Trophoblast cell (in vitro differentiated cells and primary cell): ENCODE results near the gene TBPL2.

Experiments
- DNase-seq, 2 donors: peaks; one replicate each; pipeline ENCODE4 v3.0.0-alpha.2; 2016
- H2AFZ ChIP-seq: 2 replicates; pipeline ENCODE4 v1.6.1; 2013; ENCODE audit warnings: low read length, moderate library complexity, mild to moderate bottlenecking; ENCODE audit not compliant: insufficient read depth, poor library complexity
- H2AK5ac ChIP-seq: 2 replicates; pipeline ENCODE4 v1.6.1; 2013; ENCODE audit warnings: mild to moderate bottlenecking, low read length
- H2BK120ac ChIP-seq: 2 replicates; pipeline ENCODE4 v1.6.1; 2013; ENCODE audit warnings: low read length, mild to moderate bottlenecking, moderate library complexity; ENCODE audit not compliant: insufficient read depth, poor library complexity
- H2BK12ac ChIP-seq: 2 replicates; pipeline ENCODE4 v1.6.1; 2013; ENCODE audit warnings: mild to moderate bottlenecking, low read length, moderate library complexity
- H2BK5ac ChIP-seq: 2 replicates; pipeline ENCODE4 v1.6.1; 2013; ENCODE audit warnings: low read length, low read depth, moderate library complexity, mild to moderate bottlenecking; ENCODE audit not compliant: poor library complexity
- H3K14ac ChIP-seq: 2 replicates; pipeline ENCODE4 v1.6.1; 2013; ENCODE audit warnings: mild to moderate bottlenecking, low read length
- H3K18ac ChIP-seq: 2 replicates; pipeline ENCODE4 v1.6.1; 2013; ENCODE audit warnings: mild to moderate bottlenecking, low read length
- H3K23ac ChIP-seq: 2 replicates; pipeline ENCODE4 v1.6.1; 2013; ENCODE audit warnings: low read length
- H3K27ac ChIP-seq: 2 replicates; pipeline ENCODE4 v1.5.1; 2013; ENCODE audit warnings: low read depth, mild to moderate bottlenecking, inconsistent platforms, low read length, moderate library complexity
- H3K27me3 ChIP-seq: 2 replicates; pipeline ENCODE4 v1.6.1; 2013; ENCODE audit warnings: inconsistent platforms, mild to moderate bottlenecking, low read length, moderate library complexity; ENCODE audit not compliant: insufficient read depth
- H3K36me3 ChIP-seq, 2 experiments: 1 replicate in 1 of 2; 2 replicates in 1 of 2; pipeline ENCODE4 v1.6.1; 2013; ENCODE audit warnings: low read length in 2 of 2, mild to moderate bottlenecking in 2 of 2, moderate library complexity in 1 of 2; ENCODE audit not compliant: insufficient read depth in 2 of 2, control insufficient read depth in 1 of 2
- H3K4ac ChIP-seq: 2 replicates; pipeline ENCODE4 v1.6.1; 2013; ENCODE audit warnings: low read depth, mild to moderate bottlenecking, low read length, moderate library complexity
- H3K4me1 ChIP-seq, 2 experiments: 1 replicate in 1 of 2; 2 replicates in 1 of 2; pipeline ENCODE4 v1.6.1; 2013; ENCODE audit warnings: low read length in 2 of 2, mild to moderate bottlenecking in 2 of 2, moderate library complexity in 1 of 2; ENCODE audit not compliant: insufficient read depth in 2 of 2, control insufficient read depth in 1 of 2
- H3K4me2 ChIP-seq: 2 replicates; pipeline ENCODE4 v1.6.1; 2013; ENCODE audit warnings: inconsistent platforms, mild to moderate bottlenecking, low read length, moderate library complexity
- H3K4me3 ChIP-seq: 2 replicates; pipeline ENCODE4 v1.5.1; 2013; ENCODE audit warnings: mild to moderate bottlenecking, low read depth, low read length, inconsistent platforms
- H3K79me1 ChIP-seq: one replicate; pipeline ENCODE4 v1.6.1; 2013; ENCODE audit warnings: low read length
- H3K79me2 ChIP-seq: 2 replicates; pipeline ENCODE4 v1.6.1; 2013; ENCODE audit warnings: low read length, mild to moderate bottlenecking; ENCODE audit not compliant: control insufficient read depth, insufficient read depth, poor library complexity
- H3K9ac ChIP-seq: 2 replicates; pipeline ENCODE4 v1.6.1; 2013; ENCODE audit warnings: mild to moderate bottlenecking, low read length
- H3K9me3 ChIP-seq: 2 replicates; pipeline ENCODE4 v1.6.1; 2013; ENCODE audit warnings: low read depth, mild to moderate bottlenecking, control low read depth, inconsistent platforms, low read length; ENCODE audit not compliant: insufficient read depth
- H4K12ac ChIP-seq: 2 replicates; pipeline ENCODE4 v1.6.1; 2013; ENCODE audit warnings: low read depth, mild to moderate bottlenecking, low read length, moderate library complexity
- H4K8ac ChIP-seq: 2 replicates; pipeline ENCODE4 v1.6.1; 2013; ENCODE audit warnings: low read depth, mild to moderate bottlenecking, low read length, moderate library complexity
- H4K91ac ChIP-seq: one replicate; pipeline ENCODE4 v1.6.1; 2013; ENCODE audit warnings: low read depth, mild to moderate bottlenecking, low read length, moderate library complexity
- WGBS: extraction: QIAGEN DNeasy Blood & Tissue Kit; methylation state at CpG from one replicate; pipeline ENCODE4 v1.1.7; 2013; ENCODE audit warnings: missing lambda C conversion rate; ENCODE audit not compliant: insufficient read length, insufficient coverage; ENCODE audit errors: extremely low coverage; 5-methylcytosine and 5-hydroxymethylcytosine counted together

The TBPL2 gene

DNA sequence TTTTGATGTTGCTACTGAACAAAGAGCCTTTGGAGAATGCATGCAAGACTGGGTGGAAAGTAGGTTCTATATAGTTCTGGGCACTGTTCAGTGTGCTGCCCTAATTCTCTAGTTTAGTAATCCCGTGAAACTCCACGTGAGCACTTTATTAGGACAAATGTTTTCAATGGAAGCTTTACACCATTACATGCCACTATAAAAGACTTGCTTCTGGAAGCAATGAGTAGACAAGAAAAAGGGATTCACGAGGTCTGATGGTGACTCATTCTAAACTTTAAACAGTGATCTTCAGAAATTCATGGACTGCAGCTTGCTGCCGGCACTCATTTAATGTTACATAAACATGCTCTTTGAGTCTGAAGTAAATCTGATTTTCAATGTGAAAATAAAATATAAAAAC lies 51.1 kb downstream of the TBPL2 start:
- Histone ChIP-seq H3K18ac (no peak overlapping the region), H3K4ac (no peak overlapping the region)

GRCh38 chr14:55388160-55388559 lies 52.3 kb downstream of the TBPL2 start:
- H3K14ac ChIP-seq = no peak overlapping the region
- no peak overlapping the region for H3K4me3 ChIP-seq
- H3K27me3 ChIP-seq = no peaks in the 10 kb centered on the region
- no peak overlapping the region for H2BK120ac ChIP-seq
- no peak overlapping the region for H4K91ac ChIP-seq
- no peak overlapping the region for H3K9ac ChIP-seq
- no peaks in the 10 kb centered on the region for H3K79me2 ChIP-seq
- H3K23ac ChIP-seq = no peak overlapping the region
- H3K27ac ChIP-seq = no peak overlapping the region
- H3K36me3 ChIP-seq = peaks cover 4 to 9% of the 10 kb centered on the region in 2 experiments
- H3K4me2 ChIP-seq = no peak overlapping the region
- no peak overlapping the region for H3K4ac ChIP-seq
- no peak overlapping the region for H2BK12ac ChIP-seq
- H3K18ac ChIP-seq = no peak overlapping the region
- H2BK5ac ChIP-seq = no peak overlapping the region
- no peak overlapping the region for H4K8ac ChIP-seq
- no peak overlapping the region for H4K12ac ChIP-seq
- no peak for DNase-seq
- H2AFZ ChIP-seq = no peak overlapping the region
- no peaks in the 10 kb centered on the region for H3K9me3 ChIP-seq
- no peaks in the 10 kb centered on the region for H3K79me1 ChIP-seq
- no peaks in the 10 kb centered on the region for H3K4me1 ChIP-seq
- H2AK5ac ChIP-seq = no peak overlapping the region

More for the DNA sequence above, 51.1 kb downstream of the TBPL2 start:
- Histone ChIP-seq H4K91ac (no peak overlapping the region), H4K8ac (no peak overlapping the region), H3K79me2 (no peaks in the 10 kb centered on the region), H3K27ac (no peak overlapping the region), H4K12ac (no peak overlapping the region), H3K27me3 (no peaks in the 10 kb centered on the region), H2BK5ac (no peak overlapping the region), H3K14ac (no peak overlapping the region), H3K36me3 (peaks cover 4 to 7% of the 10 kb centered on the region in 2 experiments), H3K4me1 (no peaks in the 10 kb centered on the region), H3K4me2 (no peak overlapping the region), H2BK120ac (no peak overlapping the region), H3K9ac (no peak overlapping the region), H2BK12ac (no peak overlapping the region), H3K4me3 (no peak overlapping the region), H2AK5ac (no peak overlapping the region), H3K9me3 (no peaks in the 10 kb centered on the region), H2AFZ (no peak overlapping the region), H3K79me1 (no peaks in the 10 kb centered on the region), H3K23ac (no peak overlapping the region)
- DNase-seq = no peak
- no CpG with 5 or more reads among the region's 4 CpGs for WGBS

GRCh38 chr14:55387121-55387520 lies 53.3 kb downstream of the TBPL2 start:
- Histone ChIP-seq H3K4me3 (no peak overlapping the region), H4K91ac (no peak overlapping the region), H3K9me3 (no peaks in the 10 kb centered on the region), H2BK12ac (no peak overlapping the region), H2AK5ac (no peak overlapping the region), H3K27ac (no peak overlapping the region), H2BK5ac (no peak overlapping the region), H3K14ac (no peak overlapping the region), H3K9ac (no peak overlapping the region), H4K8ac (no peak overlapping the region), H4K12ac (no peak overlapping the region), H3K23ac (no peak overlapping the region), H2BK120ac (no peak overlapping the region), H3K27me3 (no peaks in the 10 kb centered on the region), H3K4me2 (no peak overlapping the region), H2AFZ (no peak overlapping the region), H3K4me1 (no peaks in the 10 kb centered on the region), H3K18ac (no peak overlapping the region), H3K79me2 (no peaks in the 10 kb centered on the region), H3K4ac (no peak overlapping the region), H3K36me3 (peaks cover 4 to 9% of the 10 kb centered on the region in 2 experiments), H3K79me1 (no peaks in the 10 kb centered on the region)
- DNase-seq = no peak
- no CpG with 5 or more reads among the region's 4 CpGs for WGBS

GRCh38 chr14:55386037-55386808 lies 54.2 kb downstream of the TBPL2 start:
- Histone ChIP-seq H3K27me3 (no peaks in the 10 kb centered on the region), H3K79me2 (no peaks in the 10 kb centered on the region), H3K4me1 (no peaks in the 10 kb centered on the region), H4K91ac (no peak overlapping the region), H3K14ac (no peak overlapping the region), H3K4me3 (no peak overlapping the region), H3K9ac (no peak overlapping the region), H3K27ac (no peak overlapping the region), H4K12ac (no peak overlapping the region), H3K9me3 (no peaks in the 10 kb centered on the region), H2BK120ac (no peak overlapping the region), H3K18ac (no peak overlapping the region), H3K36me3 (peaks cover 4 to 14% of the 10 kb centered on the region in 2 experiments), H3K4me2 (no peak overlapping the region), H2BK5ac (no peak overlapping the region), H4K8ac (no peak overlapping the region), H3K4ac (no peak overlapping the region), H2AK5ac (no peak overlapping the region), H2AFZ (no peak overlapping the region), H3K79me1 (no peaks in the 10 kb centered on the region), H2BK12ac (no peak overlapping the region), H3K23ac (no peak overlapping the region)
- WGBS = no CpG with 5 or more reads among the region's 6 CpGs
- DNase-seq = no peak
